Vagina (tissue), 2 donors: ENCODE measurements around the gene NDNF. TPM values are rescaled to one million over a fixed set of nuclear protein-coding genes. Genes with fewer than 3 reads are reported as not detected.

Experiments
- DNase-seq, 2 donors: peaks; one replicate each; pipeline ENCODE4 v3.0.0-alpha.2; 2017; ENCODE audit errors: extremely low spot score in 2 of 2
- H3K27ac ChIP-seq: fragments of 200-600 bp; sonication (generic); one replicate; pipeline ENCODE4 v1.5.1; 2019
- H3K27me3 ChIP-seq: fragments of 200-600 bp; sonication (generic); one replicate; pipeline ENCODE4 v1.5.1; 2019
- H3K36me3 ChIP-seq, 2 donors: fragments of 200-600 bp; sonication (generic); one replicate each; pipeline ENCODE4 v1.5.1; 2017 to 2019
- H3K4me1 ChIP-seq: fragments of 200-600 bp; sonication (generic); one replicate; pipeline ENCODE4 v1.5.1; 2019
- H3K4me3 ChIP-seq, 2 donors: fragments of 200-600 bp; sonication (generic); 1 replicate in 1 of 2; 2 replicates in 1 of 2; pipeline ENCODE4 v1.5.1; 2016 to 2019
- H3K9me3 ChIP-seq: fragments of 200-600 bp; sonication (generic); one replicate; pipeline ENCODE4 v1.5.1; 2019
- POLR2A ChIP-seq, 2 donors: fragments of 450-650 bp; IDR thresholded peaks; one replicate each; pipeline ENCODE4 v1.6.1; 2017; ENCODE audit warnings: antibody characterized with exemption in 2 of 2, mild to moderate bottlenecking in 2 of 2, moderate library complexity in 2 of 2
- POLR2AphosphoS5 ChIP-seq, 2 donors: sonication (generic); formaldehyde crosslinking; IDR thresholded peaks; one replicate each; pipeline ENCODE4 v1.9.0; 2017; ENCODE audit warnings: antibody characterized with exemption in 2 of 2, mild to moderate bottlenecking in 2 of 2, low read depth in 1 of 2; ENCODE audit not compliant: insufficient read depth in 1 of 2
- intact Hi-C: fragments of 100-400 bp; cut with DNase I; formaldehyde crosslinking; loops from one replicate; pipeline ENCODE4 v1.15.1; 2023
- total RNA-seq: library from RNA; depleted of rRNA; stranded (reverse); fragments of >200 nt; gene quantifications from one replicate; pipeline ENCODE4 v1.2.3, GENCODE V29; 2016
- TF ChIP-seq, protein P1 (sequence below), 3 experiments: fragments of 450-650 bp in 2 of 3; fragments of 200-600 bp in 1 of 3; sonication (generic) in 1 of 3; IDR thresholded peaks; one replicate each; pipeline ENCODE4 v1.5.1; 2017 to 2019; ENCODE audit warnings: antibody characterized with exemption in 3 of 3, mild to moderate bottlenecking in 2 of 3, moderate library complexity in 2 of 3

NDNF gene
- total RNA-seq, 1 donor from 2014 or later, result 4.9 TPM

DNA sequence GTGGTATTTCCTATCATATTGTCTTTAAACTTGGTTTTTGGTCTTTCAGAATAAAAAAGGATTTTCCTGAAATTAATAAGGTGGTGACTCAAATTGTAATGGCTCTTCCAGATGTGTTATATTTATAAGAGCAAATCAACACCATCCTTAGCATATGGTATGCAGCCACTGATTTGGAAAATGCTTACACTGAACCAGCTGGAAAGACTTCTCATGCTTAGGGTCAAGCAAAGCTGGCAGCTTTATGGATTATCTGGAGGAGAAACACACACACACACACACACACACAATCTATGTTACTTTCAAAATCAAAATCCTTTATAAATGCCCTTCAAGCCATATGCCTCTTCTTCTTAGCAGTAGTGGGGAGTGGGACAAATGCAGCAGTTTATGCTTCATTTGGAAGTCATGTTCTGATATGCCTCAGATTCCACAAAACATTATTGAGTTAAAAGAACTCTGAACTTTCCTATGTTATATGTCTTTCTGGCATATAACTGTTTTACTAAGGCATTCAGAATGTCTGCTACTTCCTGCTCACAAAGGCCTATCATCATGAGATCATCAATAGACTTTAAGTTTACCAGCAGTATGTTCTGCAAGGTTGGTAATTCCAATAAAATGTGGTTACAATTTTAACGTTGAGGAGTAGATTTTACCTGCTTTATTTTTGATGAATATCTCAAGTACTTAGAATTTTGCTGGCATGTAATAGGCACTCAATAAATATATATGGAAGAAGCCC is 76.9 kb downstream of the NDNF start:
- TF ChIP-seq POLR2AphosphoS5 (IDR thresholded peaks at IDR 0.05; ENCODE audit: insufficient read depth in 1 of 2, low read depth in 1 of 2) (no peak), POLR2A (IDR thresholded peaks at IDR 0.05) (no peak)
- TF ChIP-seq, protein P1, sequence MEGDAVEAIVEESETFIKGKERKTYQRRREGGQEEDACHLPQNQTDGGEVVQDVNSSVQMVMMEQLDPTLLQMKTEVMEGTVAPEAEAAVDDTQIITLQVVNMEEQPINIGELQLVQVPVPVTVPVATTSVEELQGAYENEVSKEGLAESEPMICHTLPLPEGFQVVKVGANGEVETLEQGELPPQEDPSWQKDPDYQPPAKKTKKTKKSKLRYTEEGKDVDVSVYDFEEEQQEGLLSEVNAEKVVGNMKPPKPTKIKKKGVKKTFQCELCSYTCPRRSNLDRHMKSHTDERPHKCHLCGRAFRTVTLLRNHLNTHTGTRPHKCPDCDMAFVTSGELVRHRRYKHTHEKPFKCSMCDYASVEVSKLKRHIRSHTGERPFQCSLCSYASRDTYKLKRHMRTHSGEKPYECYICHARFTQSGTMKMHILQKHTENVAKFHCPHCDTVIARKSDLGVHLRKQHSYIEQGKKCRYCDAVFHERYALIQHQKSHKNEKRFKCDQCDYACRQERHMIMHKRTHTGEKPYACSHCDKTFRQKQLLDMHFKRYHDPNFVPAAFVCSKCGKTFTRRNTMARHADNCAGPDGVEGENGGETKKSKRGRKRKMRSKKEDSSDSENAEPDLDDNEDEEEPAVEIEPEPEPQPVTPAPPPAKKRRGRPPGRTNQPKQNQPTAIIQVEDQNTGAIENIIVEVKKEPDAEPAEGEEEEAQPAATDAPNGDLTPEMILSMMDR (IDR thresholded peaks at IDR 0.05), result no peak
- H3K4me1 ChIP-seq, result no peaks in the 10 kb centered on the region
- H3K36me3 ChIP-seq, result no peaks in the 10 kb centered on the region
- DNase-seq, result no peak
- intact Hi-C loops, result no loop called here
- H3K27ac ChIP-seq, result no peak overlapping the region
- no peak overlapping the region for H3K4me3 ChIP-seq
- no peaks in the 10 kb centered on the region for H3K9me3 ChIP-seq
- no peaks in the 10 kb centered on the region for H3K27me3 ChIP-seq

DNA sequence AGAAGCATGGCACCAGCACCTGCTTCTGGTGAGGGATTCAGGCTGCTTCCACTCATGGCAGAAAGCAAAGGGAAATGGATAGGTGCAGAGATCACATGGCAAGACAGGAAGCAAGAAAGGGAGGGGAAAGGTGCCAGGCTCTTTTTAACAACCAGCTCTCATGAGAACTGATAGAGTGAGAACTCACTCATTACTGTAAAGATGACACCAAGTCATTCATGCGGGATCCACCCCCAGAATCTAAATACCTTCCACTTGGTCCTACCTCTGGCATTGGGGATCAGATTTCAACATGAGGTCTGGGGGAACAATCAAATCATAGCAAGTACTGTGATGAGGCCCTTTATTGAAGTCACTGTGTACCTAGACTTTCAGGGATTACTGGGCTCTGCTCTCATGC is 77.8 kb downstream of the NDNF start:
- intact Hi-C loops, result no loop called here
- H3K4me3 ChIP-seq, result no peak overlapping the region

DNA sequence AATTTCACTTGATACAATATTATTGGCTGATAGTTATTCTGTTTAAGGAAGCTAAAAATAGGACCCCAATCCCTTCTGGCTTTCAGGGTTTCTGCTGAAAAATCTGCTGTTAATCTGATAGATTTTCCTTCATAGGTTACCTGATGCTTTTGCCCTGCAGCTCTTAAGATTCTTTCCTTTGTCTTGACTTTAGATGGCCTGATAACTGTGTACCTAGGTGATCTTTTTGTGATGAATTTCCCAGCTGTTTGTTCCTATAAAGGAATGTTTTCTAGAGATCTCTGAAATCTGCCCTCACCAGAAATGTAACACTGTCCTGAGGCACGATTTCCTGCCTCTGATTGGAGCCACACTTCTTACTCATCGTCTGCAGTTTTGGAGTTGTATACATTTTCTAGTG is 80.5 kb downstream of the NDNF start:
- no peak overlapping the region for H3K27ac ChIP-seq
- intact Hi-C loops, result no loop called here
- no peak overlapping the region for H3K4me3 ChIP-seq
- no peak for DNase-seq
- no peaks in the 10 kb centered on the region for H3K36me3 ChIP-seq
- H3K9me3 ChIP-seq, result no peaks in the 10 kb centered on the region
- H3K27me3 ChIP-seq, result no peaks in the 10 kb centered on the region
- TF ChIP-seq, protein P1 (IDR thresholded peaks at IDR 0.05), result no peak
- no peak for TF ChIP-seq POLR2A (IDR thresholded peaks at IDR 0.05)
- no peak for TF ChIP-seq POLR2AphosphoS5 (IDR thresholded peaks at IDR 0.05; ENCODE audit: insufficient read depth in 1 of 2, low read depth in 1 of 2)
- no peaks in the 10 kb centered on the region for H3K4me1 ChIP-seq

More for the DNA sequence above, 77.8 kb downstream of the NDNF start:
- no peak for DNase-seq
- TF ChIP-seq POLR2AphosphoS5 (IDR thresholded peaks at IDR 0.05; ENCODE audit: insufficient read depth in 1 of 2, low read depth in 1 of 2) (no peak), POLR2A (IDR thresholded peaks at IDR 0.05) (no peak)
- TF ChIP-seq, protein P1 (IDR thresholded peaks at IDR 0.05), result no peak
- H3K9me3 ChIP-seq, result no peaks in the 10 kb centered on the region
- no peaks in the 10 kb centered on the region for H3K36me3 ChIP-seq
- H3K27me3 ChIP-seq, result no peaks in the 10 kb centered on the region
- no peak overlapping the region for H3K27ac ChIP-seq
- no peaks in the 10 kb centered on the region for H3K4me1 ChIP-seq

DNA sequence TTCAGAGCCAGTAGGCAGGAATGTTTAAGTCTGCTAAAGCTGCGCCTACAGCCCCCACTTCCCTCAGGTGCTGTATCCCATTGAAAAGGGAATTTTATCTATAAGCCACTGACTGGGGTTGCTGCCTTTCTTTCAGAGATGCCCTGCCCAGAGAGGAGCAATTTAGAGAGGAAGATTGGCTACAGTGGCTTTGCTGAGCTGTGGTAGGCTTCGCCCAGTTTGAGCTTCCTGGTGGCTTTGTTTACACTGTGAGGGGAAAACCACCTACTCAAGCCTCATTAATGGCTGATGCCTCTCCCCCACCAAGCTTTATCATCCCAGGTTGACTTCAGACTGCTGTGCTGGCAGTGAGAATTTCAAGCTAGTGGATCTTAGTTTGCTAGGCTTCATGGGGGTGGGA is 82.1 kb downstream of the NDNF start:
- no peak overlapping the region for H3K27ac ChIP-seq
- DNase-seq, result no peak
- TF ChIP-seq, protein P1 (IDR thresholded peaks at IDR 0.05), result no peak
- no peak for TF ChIP-seq POLR2A (IDR thresholded peaks at IDR 0.05)
- no peak for TF ChIP-seq POLR2AphosphoS5 (IDR thresholded peaks at IDR 0.05; ENCODE audit: insufficient read depth in 1 of 2, low read depth in 1 of 2)
- H3K4me3 ChIP-seq, result no peak overlapping the region
- intact Hi-C loops, result no loop called here
- H3K4me1 ChIP-seq, result no peaks in the 10 kb centered on the region
- no peaks in the 10 kb centered on the region for H3K9me3 ChIP-seq
- no peaks in the 10 kb centered on the region for H3K27me3 ChIP-seq
- no peaks in the 10 kb centered on the region for H3K36me3 ChIP-seq

Other genes with a start within 250 kb of the NDNF start
- 15.2 TPM for gene PRDM5, start 149.8 kb downstream of the NDNF start, total RNA-seq
- not detected for gene TNIP3, start 91.8 kb upstream of the NDNF start, total RNA-seq